ENCODE data around the gene PCBP4.
A peak's percentile ranks its signal among the peaks of the same experiment; 100 is the strongest.
"Not testable (repeated sequence)": the region's sequence is repeated elsewhere in the genome, so short reads cannot be mapped to it uniquely, and the experiment has no call there.

Gene PCBP4

GRCh38 chr3:52004906-52005395, 37.7 kb upstream of the PCBP4 start:
- H3K4me2 ChIP-seq (ENCODE audit: low read length) = peak overlapping the region; percentile 68
- peak overlapping the region; percentile 33 for H3K4me3 ChIP-seq (ENCODE audit: low read length)
- H3K36me3 ChIP-seq (ENCODE audit: insufficient read depth, low read length) = no peaks in the 10 kb centered on the region
- H3K27me3 ChIP-seq (ENCODE audit: control insufficient read depth, insufficient read depth, low read length) = no peaks in the 10 kb centered on the region
- peak overlapping the region; percentile 46 for H3K9ac ChIP-seq (ENCODE audit: low read depth, low read length)
- H3K4me1 ChIP-seq (ENCODE audit: control insufficient read depth, insufficient read depth, low read length) = peaks cover 13% of the 10 kb centered on the region
- no peaks in the 10 kb centered on the region for H3K9me3 ChIP-seq (replicated peaks; ENCODE audit: low read length)

DNA sequence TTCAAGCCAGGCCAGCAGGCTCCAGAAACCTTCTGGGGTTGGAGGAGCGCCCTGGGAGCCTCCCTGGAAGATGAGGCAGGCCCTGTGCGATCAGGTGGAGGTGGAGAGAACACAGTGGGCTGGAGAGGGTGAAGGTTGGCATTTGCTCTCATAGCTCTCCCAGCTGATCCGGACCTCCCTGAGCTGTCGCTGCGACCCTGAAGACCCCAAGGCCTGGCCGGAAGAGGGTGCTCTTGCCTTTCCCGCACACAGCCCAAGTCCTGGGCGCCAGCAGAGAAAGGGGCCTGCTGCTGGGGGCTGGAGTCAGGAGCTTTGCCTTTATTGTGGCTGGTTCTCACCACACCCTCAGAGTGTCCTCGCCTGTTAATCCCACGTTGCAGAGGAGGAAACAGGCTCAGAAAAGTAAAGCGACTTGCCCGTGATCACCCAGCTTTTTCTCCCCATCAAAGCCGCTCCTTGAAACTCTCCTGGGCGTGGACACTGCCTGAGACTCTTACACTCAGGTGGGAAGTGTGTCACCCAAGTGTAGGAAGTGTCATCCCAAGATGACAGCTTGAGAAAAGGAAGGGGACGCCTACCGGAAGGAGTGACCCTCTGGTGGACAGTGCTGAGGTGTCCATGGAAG, 37.0 kb upstream of the PCBP4 start:
- Histone ChIP-seq H3K27me3 (ENCODE audit: control insufficient read depth, insufficient read depth, low read length) (no peaks in the 10 kb centered on the region), H3K36me3 (ENCODE audit: insufficient read depth, low read length) (no peaks in the 10 kb centered on the region), H3K9me3 (replicated peaks; ENCODE audit: low read length) (no peaks in the 10 kb centered on the region), H3K4me1 (ENCODE audit: control insufficient read depth, insufficient read depth, low read length) (peaks cover 13% of the 10 kb centered on the region), H3K4me3 (ENCODE audit: low read length) (no peak overlapping the region), H3K4me2 (ENCODE audit: low read length) (no peak overlapping the region), H3K9ac (ENCODE audit: low read depth, low read length) (no peak overlapping the region)

DNA sequence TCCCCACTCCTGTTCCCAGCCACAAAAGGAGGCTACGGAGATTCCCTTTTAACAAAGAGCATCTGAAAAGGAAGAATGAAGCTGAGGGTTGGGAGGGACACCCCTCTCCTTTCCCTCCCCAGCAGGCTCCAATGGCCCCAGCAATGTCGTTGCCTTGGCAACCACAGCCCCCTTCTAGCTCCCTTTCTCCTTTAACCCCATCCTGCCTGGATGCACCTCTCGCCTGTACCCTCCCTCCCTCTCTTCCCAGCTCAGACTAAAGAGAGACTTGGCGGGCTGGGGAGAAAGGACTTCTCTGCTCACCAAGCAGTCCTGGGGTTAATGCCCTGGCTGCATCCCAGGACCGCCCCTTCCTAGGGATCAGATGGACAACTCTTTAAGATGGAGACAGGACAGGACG, 35.5 kb upstream of the PCBP4 start:
- Histone ChIP-seq H3K9me3 (replicated peaks; ENCODE audit: low read length) (no peaks in the 10 kb centered on the region), H3K4me3 (ENCODE audit: low read length) (no peak overlapping the region), H3K4me2 (ENCODE audit: low read length) (no peak overlapping the region), H3K36me3 (ENCODE audit: insufficient read depth, low read length) (no peaks in the 10 kb centered on the region), H3K4me1 (ENCODE audit: control insufficient read depth, insufficient read depth, low read length) (peaks cover 13% of the 10 kb centered on the region), H3K27me3 (ENCODE audit: control insufficient read depth, insufficient read depth, low read length) (peaks cover 3% of the 10 kb centered on the region), H3K9ac (ENCODE audit: low read depth, low read length) (no peak overlapping the region)

DNA sequence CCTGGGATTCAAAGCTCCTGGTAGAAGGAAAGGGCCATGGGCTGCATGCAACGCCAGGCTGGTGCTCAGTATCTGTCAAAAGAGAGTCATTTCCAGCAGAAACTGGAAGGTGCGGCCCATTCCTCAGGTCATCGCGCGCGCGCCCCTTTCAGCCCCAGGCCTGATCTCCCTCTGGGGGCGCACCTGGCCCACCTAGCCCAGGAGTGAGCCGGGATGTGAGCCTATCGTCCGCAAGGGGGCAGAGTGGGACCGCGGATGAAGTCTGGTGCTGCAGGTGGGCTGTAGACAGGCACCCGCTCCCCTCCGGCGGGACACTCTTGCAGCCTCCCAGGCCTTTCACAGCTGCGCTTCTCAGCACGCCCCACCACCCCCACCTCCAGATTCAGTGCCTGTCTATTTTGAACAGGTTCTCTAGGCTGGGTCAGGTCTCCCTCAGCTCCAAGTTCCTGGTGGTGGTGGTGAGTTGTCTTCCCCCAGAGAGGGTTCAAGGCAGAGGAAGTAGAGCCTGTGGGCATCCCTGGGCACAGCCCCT, 34.3 kb upstream of the PCBP4 start:
- H3K9ac ChIP-seq (ENCODE audit: low read depth, low read length) = no peak overlapping the region

GRCh38 chr3:51999846-52000245, 32.6 kb upstream of the PCBP4 start:
- H3K4me3 ChIP-seq (ENCODE audit: low read length) = no peak overlapping the region
- H3K9me3 ChIP-seq (replicated peaks; ENCODE audit: low read length) = no peaks in the 10 kb centered on the region
- no peak overlapping the region for H3K4me2 ChIP-seq (ENCODE audit: low read length)
- H3K9ac ChIP-seq (ENCODE audit: low read depth, low read length) = no peak overlapping the region
- H3K36me3 ChIP-seq (ENCODE audit: insufficient read depth, low read length) = peaks cover 5% of the 10 kb centered on the region
- H3K27me3 ChIP-seq (ENCODE audit: control insufficient read depth, insufficient read depth, low read length) = peaks cover 3% of the 10 kb centered on the region
- peaks cover under 1% of the 10 kb centered on the region for H3K4me1 ChIP-seq (ENCODE audit: control insufficient read depth, insufficient read depth, low read length)

More for the DNA sequence above, 34.3 kb upstream of the PCBP4 start:
- Histone ChIP-seq H3K27me3 (ENCODE audit: control insufficient read depth, insufficient read depth, low read length) (peaks cover 3% of the 10 kb centered on the region), H3K4me1 (ENCODE audit: control insufficient read depth, insufficient read depth, low read length) (peaks cover 13% of the 10 kb centered on the region), H3K36me3 (ENCODE audit: insufficient read depth, low read length) (no peaks in the 10 kb centered on the region), H3K4me3 (ENCODE audit: low read length) (no peak overlapping the region), H3K4me2 (ENCODE audit: low read length) (no peak overlapping the region), H3K9me3 (replicated peaks; ENCODE audit: low read length) (no peaks in the 10 kb centered on the region)

DNA sequence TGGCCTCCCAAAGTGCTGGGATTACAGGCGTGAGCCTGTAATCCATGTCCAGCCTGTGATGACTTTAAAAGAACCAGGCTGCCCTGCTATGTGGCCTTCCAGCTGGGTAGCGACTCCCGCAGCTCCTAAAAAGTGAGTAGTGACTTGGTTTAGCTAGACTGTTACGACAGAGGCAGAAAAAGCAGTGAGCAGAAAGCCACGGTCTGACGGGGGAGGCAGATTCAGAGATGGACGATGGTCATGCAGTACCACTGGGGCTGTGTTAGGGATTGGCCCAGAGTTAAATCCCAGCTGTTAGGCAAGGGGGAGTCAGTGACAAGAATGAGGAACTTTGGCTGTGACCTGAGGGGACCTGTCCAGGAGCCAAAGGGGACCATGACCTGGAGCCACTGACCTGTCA, 31.5 kb upstream of the PCBP4 start:
- Histone ChIP-seq H3K9me3 (replicated peaks; ENCODE audit: low read length) (no peaks in the 10 kb centered on the region), H3K36me3 (ENCODE audit: insufficient read depth, low read length) (peaks cover 16% of the 10 kb centered on the region), H3K9ac (ENCODE audit: low read depth, low read length) (no peak overlapping the region), H3K4me2 (ENCODE audit: low read length) (no peak overlapping the region), H3K4me3 (ENCODE audit: low read length) (no peak overlapping the region), H3K4me1 (ENCODE audit: control insufficient read depth, insufficient read depth, low read length) (peaks cover 11% of the 10 kb centered on the region), H3K27me3 (ENCODE audit: control insufficient read depth, insufficient read depth, low read length) (peaks cover 3% of the 10 kb centered on the region)

DNA sequence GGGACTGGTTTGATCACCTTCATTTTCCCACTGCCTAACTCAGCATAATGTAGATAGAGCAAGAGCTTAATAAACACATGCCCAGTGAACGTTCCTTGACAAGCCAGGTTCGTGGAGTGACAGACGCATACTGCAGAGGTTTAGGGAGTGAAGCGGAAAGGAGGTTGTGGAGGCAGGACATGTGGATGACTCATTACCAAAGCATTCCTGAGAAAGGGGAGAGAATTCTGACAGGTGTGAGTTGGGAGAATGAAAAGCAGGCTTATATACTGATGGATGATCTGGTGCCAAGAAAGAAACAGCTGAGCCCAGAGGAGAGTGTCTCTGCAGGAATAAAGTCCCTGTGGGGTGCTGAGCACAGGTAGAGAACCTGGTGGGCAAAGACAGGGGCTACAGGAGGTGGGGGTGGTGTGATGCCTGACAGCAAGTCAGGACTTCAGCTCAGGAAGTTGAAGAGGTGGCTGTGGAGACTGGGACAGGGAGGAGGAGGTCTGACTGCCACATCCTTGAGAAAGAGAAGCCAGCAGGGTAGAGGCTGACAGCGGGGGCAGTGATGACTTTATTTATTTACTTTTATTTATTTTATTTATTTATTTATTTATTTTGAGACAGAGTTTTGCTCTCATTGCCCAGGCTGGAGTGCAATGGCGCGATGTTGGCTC, 30.8 kb upstream of the PCBP4 start:
- H3K9me3 ChIP-seq (replicated peaks; ENCODE audit: low read length) = no peaks in the 10 kb centered on the region
- peaks cover 3% of the 10 kb centered on the region for H3K27me3 ChIP-seq (ENCODE audit: control insufficient read depth, insufficient read depth, low read length)
- peaks cover 22% of the 10 kb centered on the region for H3K36me3 ChIP-seq (ENCODE audit: insufficient read depth, low read length)
- H3K4me2 ChIP-seq (ENCODE audit: low read length) = no peak overlapping the region
- H3K4me1 ChIP-seq (ENCODE audit: control insufficient read depth, insufficient read depth, low read length) = peaks cover 16% of the 10 kb centered on the region
- no peak overlapping the region for H3K9ac ChIP-seq (ENCODE audit: low read depth, low read length)
- H3K4me3 ChIP-seq (ENCODE audit: low read length) = no peak overlapping the region

DNA sequence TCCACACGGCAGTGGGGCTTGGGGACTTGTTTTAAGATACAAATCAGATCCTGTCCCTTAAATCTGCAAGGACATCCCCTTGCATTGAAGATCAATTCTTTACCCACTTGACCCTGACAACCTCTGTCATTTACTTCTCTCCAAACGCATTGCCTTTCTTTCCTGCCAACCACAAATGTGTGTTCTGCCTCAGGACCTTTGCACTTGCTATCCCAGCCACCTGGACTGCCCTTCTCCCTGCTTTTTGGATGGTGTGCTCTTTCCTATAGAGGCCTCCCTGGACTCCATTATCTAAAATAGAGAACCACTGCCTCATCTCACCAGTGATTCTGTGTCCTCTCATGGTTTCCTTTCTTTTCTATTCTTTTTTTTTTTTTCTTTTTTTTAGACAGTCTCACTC, 29.9 kb upstream of the PCBP4 start:
- Histone ChIP-seq H3K4me3 (ENCODE audit: low read length) (no peak overlapping the region), H3K9ac (ENCODE audit: low read depth, low read length) (no peak overlapping the region), H3K4me2 (ENCODE audit: low read length) (no peak overlapping the region), H3K27me3 (ENCODE audit: control insufficient read depth, insufficient read depth, low read length) (peaks cover 3% of the 10 kb centered on the region), H3K4me1 (ENCODE audit: control insufficient read depth, insufficient read depth, low read length) (peaks cover 22% of the 10 kb centered on the region), H3K36me3 (ENCODE audit: insufficient read depth, low read length) (peaks cover 30% of the 10 kb centered on the region), H3K9me3 (replicated peaks; ENCODE audit: low read length) (no peaks in the 10 kb centered on the region)

- peak within 1 kb of the TSS; percentile 81 for H3K4me3 ChIP-seq (ENCODE audit: low read length)
- H3K9me3 ChIP-seq (replicated peaks; ENCODE audit: low read length) = no peaks in the 10 kb centered on the region
- H3K36me3 ChIP-seq (ENCODE audit: insufficient read depth, low read length) = peaks cover 40% of the 10 kb centered on the region
- peaks cover 22% of the 10 kb centered on the region for H3K4me1 ChIP-seq (ENCODE audit: control insufficient read depth, insufficient read depth, low read length)
- peak within 1 kb of the TSS; percentile 97 for H3K4me2 ChIP-seq (ENCODE audit: low read length)
- H3K27me3 ChIP-seq (ENCODE audit: control insufficient read depth, insufficient read depth, low read length) = peaks cover 3% of the 10 kb centered on the region
- peak within 1 kb of the TSS; percentile 99 for H3K9ac ChIP-seq (ENCODE audit: low read depth, low read length)
Measured at GRCh38 chr3:51995346-51996163, 28.3 kb upstream of the PCBP4 start, which contains the start of gene RPL29. Gene RPL29, minus strand, starts transcription at chr3:51995895. Its CDS starts 434 bp downstream, at chr3:51995461.

- Histone ChIP-seq H3K9ac (ENCODE audit: low read depth, low read length) (peak overlapping the region; percentile 99), H3K27me3 (ENCODE audit: control insufficient read depth, insufficient read depth, low read length) (peaks cover 3% of the 10 kb centered on the region), H3K9me3 (replicated peaks; ENCODE audit: low read length) (no peaks in the 10 kb centered on the region), H3K4me3 (ENCODE audit: low read length) (peak overlapping the region; percentile 81), H3K4me1 (ENCODE audit: control insufficient read depth, insufficient read depth, low read length) (peaks cover 22% of the 10 kb centered on the region), H3K36me3 (ENCODE audit: insufficient read depth, low read length) (peaks cover 40% of the 10 kb centered on the region), H3K4me2 (ENCODE audit: low read length) (peak overlapping the region; percentile 97)
Measured at GRCh38 chr3:51994530-51994929, 27.3 kb upstream of the PCBP4 start.

GRCh38 chr3:51993657-51994056, 26.4 kb upstream of the PCBP4 start:
- H3K9me3 ChIP-seq (replicated peaks; ENCODE audit: low read length) = not testable (repeated sequence)
- H3K4me1 ChIP-seq (ENCODE audit: control insufficient read depth, insufficient read depth, low read length) = peaks cover 22% of the 10 kb centered on the region

More at GRCh38 chr3:51993657-51994056, 26.4 kb upstream of the PCBP4 start:
- Histone ChIP-seq H3K4me2 (ENCODE audit: low read length) (peak overlapping the region; percentile 97), H3K36me3 (ENCODE audit: insufficient read depth, low read length) (peaks cover 40% of the 10 kb centered on the region), H3K4me3 (ENCODE audit: low read length) (peak overlapping the region; percentile 11), H3K9ac (ENCODE audit: low read depth, low read length) (peak overlapping the region; percentile 57)
- not testable (repeated sequence) for H3K27me3 ChIP-seq (ENCODE audit: control insufficient read depth, insufficient read depth, low read length)
